Adrenal gland (tissue), 5 donors: ENCODE data around the gene RPL41.
A peak's percentile ranks its signal among the peaks of the same experiment; 100 is the strongest.

Source experiments
- CTCF ChIP-seq, 6 experiments: fragments of 450-650 bp in 4 of 6; fragments of 200-600 bp in 2 of 6; sonication (generic) in 1 of 6; IDR thresholded peaks; 1 replicate in 5 of 6; 2 replicates in 1 of 6; pipeline versions ENCODE4 v1.5.1 to v1.8.0; 2016 to 2021; ENCODE audit warnings: antibody characterized with exemption in 6 of 6, mild to moderate bottlenecking in 2 of 6, moderate library complexity in 1 of 6
- POLR2A ChIP-seq, 2 donors: fragments of 450-650 bp; IDR thresholded peaks; one replicate each; pipeline ENCODE4 v1.6.1; 2017; ENCODE audit warnings: antibody characterized with exemption in 2 of 2, mild to moderate bottlenecking in 2 of 2, moderate library complexity in 1 of 2
- donor health status: DM: no; HTN: no; CAD: no.

GRCh38 chr12:56079723-56080555, 36.5 kb upstream of the RPL41 start, which contains the start of gene ERBB3:
- peak in 2 of 6 experiments; percentile 23 to 40 for TF ChIP-seq CTCF (IDR thresholded peaks at IDR 0.05)
- no peak for TF ChIP-seq POLR2A (IDR thresholded peaks at IDR 0.05)
